ENCODE data around the gene SPHKAP.

Gene SPHKAP

DNA sequence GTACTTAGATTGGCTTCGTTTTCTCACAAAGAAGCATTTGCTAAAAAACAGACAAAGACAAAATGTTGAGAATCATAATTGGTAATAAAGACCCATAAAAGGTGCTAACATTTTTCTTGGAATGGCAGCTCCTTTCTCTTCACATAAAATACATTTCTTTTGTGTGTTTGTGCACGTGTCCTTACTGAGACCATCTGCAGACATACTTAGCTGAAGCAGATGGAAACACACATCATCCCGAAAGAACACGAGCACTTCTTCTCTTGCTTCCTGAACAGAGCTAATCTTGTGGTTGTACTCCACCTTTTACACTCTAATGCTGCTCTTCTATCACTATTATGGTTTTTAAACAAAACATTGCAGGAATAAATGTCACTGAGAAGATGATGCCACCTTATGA is 142.5 kb downstream of the SPHKAP start:
- Histone ChIP-seq H3K27ac (ENCODE audit: low read depth, low read length) (no peak overlapping the region), H3K4me3 (ENCODE audit: low read length) (no peak overlapping the region), H3K27me3 (ENCODE audit: insufficient read depth, low read length) (no peaks in the 10 kb centered on the region), H3K9ac (ENCODE audit: low read depth, low read length) (no peak overlapping the region), H3K4me1 (ENCODE audit: insufficient read depth, low read length) (no peaks in the 10 kb centered on the region), H3K9me3 (ENCODE audit: insufficient read depth, low read depth, low read length) (no peaks in the 10 kb centered on the region), H3K36me3 (ENCODE audit: insufficient read depth, low read length) (no peaks in the 10 kb centered on the region)
- WGBS: 66% methylated on average over 4 of the region's 4 CpGs

DNA sequence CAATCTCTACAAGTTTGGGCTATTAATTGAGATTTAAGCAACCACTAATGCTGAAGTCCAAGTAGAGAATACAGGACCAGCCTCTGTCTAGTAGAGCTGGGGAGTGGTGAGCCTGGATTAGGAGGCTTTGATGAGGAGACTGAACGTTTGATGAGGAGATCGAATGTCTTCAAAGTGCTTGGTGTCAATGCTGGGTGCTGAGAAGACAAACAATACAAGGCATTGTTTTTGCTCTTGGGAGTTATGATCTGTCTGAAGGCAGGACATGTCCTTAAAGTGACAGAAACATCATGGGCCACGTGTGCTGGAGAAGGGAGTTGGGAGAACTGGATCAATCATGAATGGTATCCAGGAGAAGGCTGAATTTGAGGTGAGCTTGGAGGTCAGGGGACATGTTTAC is 143.6 kb downstream of the SPHKAP start:
- Histone ChIP-seq H3K4me3 (ENCODE audit: low read length) (no peak overlapping the region), H3K9me3 (ENCODE audit: insufficient read depth, low read depth, low read length) (no peaks in the 10 kb centered on the region), H3K4me1 (ENCODE audit: insufficient read depth, low read length) (no peaks in the 10 kb centered on the region), H3K9ac (ENCODE audit: low read depth, low read length) (no peak overlapping the region), H3K27ac (ENCODE audit: low read depth, low read length) (no peak overlapping the region), H3K36me3 (ENCODE audit: insufficient read depth, low read length) (no peaks in the 10 kb centered on the region), H3K27me3 (ENCODE audit: insufficient read depth, low read length) (no peaks in the 10 kb centered on the region)
- 72% methylated on average over 3 of the region's 3 CpGs for WGBS

DNA sequence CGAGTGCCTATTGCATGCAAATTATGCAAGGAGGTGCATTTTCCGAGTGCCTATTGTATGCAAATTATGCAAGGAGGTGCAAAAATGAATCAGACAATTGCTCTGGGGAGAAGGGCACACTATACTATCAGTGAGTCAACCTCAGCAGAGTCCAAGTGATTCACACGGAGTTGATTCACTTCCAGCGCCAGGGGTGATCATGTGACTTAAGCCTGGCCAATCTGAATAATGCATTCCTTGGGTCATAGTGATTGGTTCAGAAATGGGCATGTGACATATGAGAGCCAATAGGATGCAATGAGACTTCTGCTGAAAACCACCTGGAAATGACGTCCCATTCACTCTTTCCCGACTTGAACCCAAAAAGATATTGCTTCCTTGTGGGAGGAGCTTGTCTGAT is 157.9 kb downstream of the SPHKAP start:
- Histone ChIP-seq H3K27me3 (ENCODE audit: insufficient read depth, low read length) (no peaks in the 10 kb centered on the region), H3K36me3 (ENCODE audit: insufficient read depth, low read length) (no peaks in the 10 kb centered on the region), H3K27ac (ENCODE audit: low read depth, low read length) (no peak overlapping the region), H3K4me3 (ENCODE audit: low read length) (no peak overlapping the region), H3K9me3 (ENCODE audit: insufficient read depth, low read depth, low read length) (0 out of 2 replicates have a peak, but pooled peaks cover 3% of the 10 kb centered on the region), H3K4me1 (ENCODE audit: insufficient read depth, low read length) (no peaks in the 10 kb centered on the region), H3K9ac (ENCODE audit: low read depth, low read length) (no peak overlapping the region)
- 93% methylated on average over 6 of the region's 6 CpGs for WGBS

DNA sequence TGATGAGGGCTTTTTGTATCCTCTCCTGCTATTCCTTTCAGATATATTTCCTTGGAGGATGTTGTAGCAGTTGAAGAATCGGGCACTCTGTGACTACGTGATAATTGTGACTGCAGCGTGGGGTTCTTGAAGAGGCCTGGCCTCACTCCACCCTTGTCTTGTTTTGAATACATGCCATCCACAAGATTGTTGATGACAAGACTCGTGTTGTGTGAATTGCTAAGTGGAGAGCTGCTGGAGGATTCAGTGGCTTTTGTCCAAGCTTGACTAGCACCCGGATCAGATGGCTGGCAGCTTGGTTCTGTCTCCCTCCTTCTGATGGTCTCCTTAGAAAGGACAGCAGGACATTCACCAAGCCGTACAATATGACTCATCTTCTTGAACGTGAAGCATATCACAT is 163.2 kb downstream of the SPHKAP start:
- Histone ChIP-seq H3K27ac (ENCODE audit: low read depth, low read length) (no peak overlapping the region), H3K4me1 (ENCODE audit: insufficient read depth, low read length) (peaks cover 8% of the 10 kb centered on the region; the same call in 1 of the 2 replicates), H3K27me3 (ENCODE audit: insufficient read depth, low read length) (no peaks in the 10 kb centered on the region), H3K9me3 (ENCODE audit: insufficient read depth, low read depth, low read length) (no peaks in the 10 kb centered on the region), H3K9ac (ENCODE audit: low read depth, low read length) (no peak overlapping the region), H3K4me3 (ENCODE audit: low read length) (no peak overlapping the region), H3K36me3 (ENCODE audit: insufficient read depth, low read length) (no peaks in the 10 kb centered on the region)
- 96% methylated on average over 7 of the region's 7 CpGs for WGBS

DNA sequence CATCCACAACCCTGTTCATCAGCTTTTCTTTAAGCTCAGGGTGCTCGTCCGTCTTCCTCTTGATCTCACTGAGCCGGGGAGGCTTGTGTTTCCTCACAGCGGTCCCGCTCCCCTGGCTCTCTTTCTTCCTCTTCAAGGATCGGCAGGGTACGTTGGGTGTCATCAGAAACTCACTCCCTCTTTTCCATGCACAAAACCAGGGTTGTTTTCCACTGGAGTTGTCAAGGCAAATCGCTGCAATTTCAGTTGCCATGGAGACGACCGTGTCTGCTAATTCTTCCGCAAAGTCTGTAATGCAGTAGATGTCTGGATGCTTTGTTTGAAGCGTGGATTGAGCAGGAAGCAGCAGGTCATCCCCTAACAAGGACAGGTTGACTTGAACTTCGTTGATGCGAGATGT is 163.7 kb downstream of the SPHKAP start:
- 93% methylated on average over 14 of the region's 14 CpGs for WGBS
- H3K4me3 ChIP-seq (ENCODE audit: low read length): no peak overlapping the region
- no peaks in the 10 kb centered on the region for H3K36me3 ChIP-seq (ENCODE audit: insufficient read depth, low read length)
- no peaks in the 10 kb centered on the region for H3K27me3 ChIP-seq (ENCODE audit: insufficient read depth, low read length)
- H3K4me1 ChIP-seq (ENCODE audit: insufficient read depth, low read length): peaks cover 8% of the 10 kb centered on the region; the same call in 1 of the 2 replicates
- no peak overlapping the region for H3K27ac ChIP-seq (ENCODE audit: low read depth, low read length)
- H3K9ac ChIP-seq (ENCODE audit: low read depth, low read length): no peak overlapping the region
- no peaks in the 10 kb centered on the region for H3K9me3 ChIP-seq (ENCODE audit: insufficient read depth, low read depth, low read length)

DNA sequence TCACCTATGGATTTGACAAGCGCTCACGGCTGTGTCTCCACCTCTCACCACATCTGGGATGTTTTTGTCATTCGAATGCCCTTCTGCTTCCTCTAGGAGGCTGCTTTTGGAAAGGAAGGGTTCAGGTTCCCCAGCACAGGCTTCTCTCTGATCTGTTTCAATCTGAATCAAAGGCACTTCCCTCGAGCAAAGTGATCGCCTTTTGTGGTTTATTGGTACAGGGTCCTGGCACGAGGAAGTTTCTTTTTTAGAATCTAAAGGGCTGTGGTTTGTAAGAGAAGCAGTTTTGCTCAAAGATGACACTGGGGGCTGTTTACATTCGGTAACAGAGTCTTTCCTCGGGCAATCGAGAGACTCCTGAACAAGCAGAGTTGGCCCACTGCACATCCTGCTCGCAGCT is 165.1 kb downstream of the SPHKAP start:
- no peak overlapping the region for H3K4me3 ChIP-seq (ENCODE audit: low read length)
- peaks cover 8% of the 10 kb centered on the region; the same call in 1 of the 2 replicates for H3K4me1 ChIP-seq (ENCODE audit: insufficient read depth, low read length)
- no peaks in the 10 kb centered on the region for H3K9me3 ChIP-seq (ENCODE audit: insufficient read depth, low read depth, low read length)
- H3K36me3 ChIP-seq (ENCODE audit: insufficient read depth, low read length): no peaks in the 10 kb centered on the region
- no peak overlapping the region for H3K9ac ChIP-seq (ENCODE audit: low read depth, low read length)
- H3K27ac ChIP-seq (ENCODE audit: low read depth, low read length): no peak overlapping the region
- H3K27me3 ChIP-seq (ENCODE audit: insufficient read depth, low read length): no peaks in the 10 kb centered on the region
- WGBS: 66% methylated on average over 10 of the region's 10 CpGs

DNA sequence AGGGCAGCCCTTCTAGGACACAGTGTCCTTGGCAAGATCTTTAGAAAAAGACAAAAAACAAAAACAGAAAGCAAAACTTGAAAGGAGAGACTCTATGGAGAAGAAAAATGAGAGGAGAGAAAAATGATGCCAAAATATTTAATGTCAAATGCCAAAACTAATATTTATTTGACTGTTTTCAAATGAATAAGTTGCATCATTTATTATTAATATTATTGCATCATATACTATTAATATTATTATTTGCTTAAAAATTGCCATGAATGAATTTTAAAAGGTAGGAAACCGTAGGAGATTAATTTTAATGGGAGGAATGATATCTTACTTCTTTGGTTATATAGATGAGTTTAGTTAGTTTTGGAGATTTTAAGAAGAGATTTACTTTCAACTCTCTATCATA is 165.7 kb downstream of the SPHKAP start:
- Histone ChIP-seq H3K4me1 (ENCODE audit: insufficient read depth, low read length) (peaks cover 8% of the 10 kb centered on the region; the same call in 1 of the 2 replicates), H3K9ac (ENCODE audit: low read depth, low read length) (no peak overlapping the region), H3K27me3 (ENCODE audit: insufficient read depth, low read length) (no peaks in the 10 kb centered on the region), H3K27ac (ENCODE audit: low read depth, low read length) (no peak overlapping the region), H3K9me3 (ENCODE audit: insufficient read depth, low read depth, low read length) (no peaks in the 10 kb centered on the region), H3K36me3 (ENCODE audit: insufficient read depth, low read length) (no peaks in the 10 kb centered on the region), H3K4me3 (ENCODE audit: low read length) (no peak overlapping the region)
- 100% methylated on average over 1 of the region's 1 CpG for WGBS

DNA sequence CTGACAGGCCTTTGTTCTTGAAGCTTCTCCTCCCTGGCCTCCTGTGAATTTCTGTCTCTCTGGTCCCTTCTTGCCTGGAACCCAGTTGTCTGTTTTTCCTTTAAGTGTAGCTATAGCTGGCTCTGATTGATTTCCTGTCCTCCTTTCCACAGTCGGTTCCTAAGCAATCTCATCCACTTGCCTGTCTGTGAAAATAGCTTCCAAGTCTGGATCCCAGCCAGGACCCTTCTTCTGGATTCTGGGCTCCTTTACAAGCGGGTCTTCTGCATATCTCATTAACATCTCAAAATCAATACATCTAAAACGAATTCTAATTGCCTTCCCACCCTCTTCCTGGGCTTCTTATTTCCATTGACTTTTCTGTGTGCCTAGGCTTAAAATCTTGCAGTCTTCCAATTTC is 185.1 kb downstream of the SPHKAP start:
- no peaks in the 10 kb centered on the region for H3K27me3 ChIP-seq (ENCODE audit: insufficient read depth, low read length)
- no peak overlapping the region for H3K9ac ChIP-seq (ENCODE audit: low read depth, low read length)
- H3K36me3 ChIP-seq (ENCODE audit: insufficient read depth, low read length): no peaks in the 10 kb centered on the region
- H3K27ac ChIP-seq (ENCODE audit: low read depth, low read length): no peak overlapping the region
- no peaks in the 10 kb centered on the region for H3K9me3 ChIP-seq (ENCODE audit: insufficient read depth, low read depth, low read length)
- WGBS: 68% methylated on average over 3 of the region's 3 CpGs
- no peak overlapping the region for H3K4me3 ChIP-seq (ENCODE audit: low read length)
- H3K4me1 ChIP-seq (ENCODE audit: insufficient read depth, low read length): no peaks in the 10 kb centered on the region

DNA sequence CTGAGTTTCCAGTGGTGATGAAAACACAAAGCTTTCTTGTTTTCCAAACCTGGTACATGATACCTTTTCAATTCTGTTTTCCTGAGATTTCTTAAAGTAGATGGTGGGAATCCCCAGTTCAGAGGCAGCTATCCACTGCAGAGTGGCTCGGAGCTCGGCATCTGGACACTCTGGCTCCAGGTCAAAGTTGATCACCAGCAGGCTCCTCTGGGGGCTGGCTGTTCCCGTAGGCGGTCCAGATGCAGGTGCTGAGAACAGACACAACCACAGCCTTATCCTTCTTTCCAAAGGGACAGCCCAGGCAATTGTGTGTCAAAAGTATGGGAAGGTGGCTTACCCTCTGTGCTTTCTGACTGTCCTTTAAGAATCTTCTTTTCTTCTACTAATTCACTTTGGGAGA is 190.6 kb downstream of the SPHKAP start:
- no peaks in the 10 kb centered on the region for H3K4me1 ChIP-seq (ENCODE audit: insufficient read depth, low read length)
- no peaks in the 10 kb centered on the region for H3K27me3 ChIP-seq (ENCODE audit: insufficient read depth, low read length)
- no peaks in the 10 kb centered on the region for H3K36me3 ChIP-seq (ENCODE audit: insufficient read depth, low read length)
- H3K4me3 ChIP-seq (ENCODE audit: low read length): no peak overlapping the region
- H3K9ac ChIP-seq (ENCODE audit: low read depth, low read length): no peak overlapping the region
- H3K27ac ChIP-seq (ENCODE audit: low read depth, low read length): no peak overlapping the region
- H3K9me3 ChIP-seq (ENCODE audit: insufficient read depth, low read depth, low read length): no peaks in the 10 kb centered on the region
- 98% methylated on average over 4 of the region's 4 CpGs for WGBS

DNA sequence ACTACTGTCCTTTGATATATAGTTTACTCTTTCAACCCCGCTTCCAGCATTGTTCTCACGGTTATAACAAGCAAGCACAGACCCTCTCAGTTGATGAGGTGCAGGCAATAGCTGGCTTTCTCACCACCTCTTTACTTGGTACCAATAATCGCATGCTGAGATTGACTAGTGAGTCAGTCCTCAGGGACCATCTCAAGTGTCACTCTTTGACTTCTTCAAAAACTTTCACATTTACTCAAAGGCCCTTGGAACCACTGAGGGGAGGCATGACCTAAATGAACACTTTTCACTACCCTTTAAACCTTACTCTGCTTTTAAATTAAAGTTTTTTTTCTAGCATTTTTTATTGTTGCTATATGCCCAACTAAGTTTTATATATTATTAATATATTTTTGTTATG is 208.2 kb downstream of the SPHKAP start:
- Histone ChIP-seq H3K4me1 (ENCODE audit: insufficient read depth, low read length) (0 out of 2 replicates have a peak, but pooled peaks cover 3% of the 10 kb centered on the region), H3K27me3 (ENCODE audit: insufficient read depth, low read length) (no peaks in the 10 kb centered on the region), H3K27ac (ENCODE audit: low read depth, low read length) (no peak overlapping the region), H3K36me3 (ENCODE audit: insufficient read depth, low read length) (no peaks in the 10 kb centered on the region), H3K9me3 (ENCODE audit: insufficient read depth, low read depth, low read length) (no peaks in the 10 kb centered on the region), H3K9ac (ENCODE audit: low read depth, low read length) (no peak overlapping the region), H3K4me3 (ENCODE audit: low read length) (no peak overlapping the region)
- WGBS: 93% methylated on average over 3 of the region's 3 CpGs

DNA sequence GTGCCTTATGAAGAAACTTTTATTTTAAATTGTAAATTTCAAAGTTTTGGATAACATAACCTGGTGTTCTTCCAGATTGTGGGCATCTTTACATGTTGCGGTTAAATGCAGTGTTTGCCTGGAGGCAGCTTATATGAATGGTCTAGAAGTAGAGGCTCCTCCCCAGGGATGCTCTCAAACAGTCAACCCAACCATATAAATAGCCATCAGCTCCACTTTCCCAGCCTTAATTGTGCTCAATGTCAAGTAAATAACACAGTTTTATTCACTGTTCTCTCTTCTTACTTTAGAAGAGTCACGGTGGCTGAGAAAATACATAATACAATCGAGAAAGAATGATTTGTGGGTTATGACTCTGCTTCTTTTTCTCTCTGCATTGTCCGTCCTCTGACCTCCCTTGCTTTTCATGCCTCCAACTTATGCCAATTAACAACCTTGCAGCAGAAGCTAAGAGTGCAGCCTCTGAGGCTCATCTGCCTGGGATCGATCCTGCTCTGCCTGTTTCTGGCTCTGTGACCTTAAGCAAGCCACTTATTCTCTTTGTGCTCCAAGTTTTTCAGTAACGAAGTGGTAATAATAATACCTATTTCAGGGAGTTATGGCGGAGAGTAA is 209.8 kb downstream of the SPHKAP start:
- Histone ChIP-seq H3K4me3 (ENCODE audit: low read length) (no peak overlapping the region), H3K9ac (ENCODE audit: low read depth, low read length) (no peak overlapping the region), H3K27me3 (ENCODE audit: insufficient read depth, low read length) (no peaks in the 10 kb centered on the region), H3K4me1 (ENCODE audit: insufficient read depth, low read length) (no peaks in the 10 kb centered on the region), H3K27ac (ENCODE audit: low read depth, low read length) (no peak overlapping the region), H3K9me3 (ENCODE audit: insufficient read depth, low read depth, low read length) (no peaks in the 10 kb centered on the region), H3K36me3 (ENCODE audit: insufficient read depth, low read length) (no peaks in the 10 kb centered on the region)
- 97% methylated on average over 7 of the region's 7 CpGs for WGBS

DNA sequence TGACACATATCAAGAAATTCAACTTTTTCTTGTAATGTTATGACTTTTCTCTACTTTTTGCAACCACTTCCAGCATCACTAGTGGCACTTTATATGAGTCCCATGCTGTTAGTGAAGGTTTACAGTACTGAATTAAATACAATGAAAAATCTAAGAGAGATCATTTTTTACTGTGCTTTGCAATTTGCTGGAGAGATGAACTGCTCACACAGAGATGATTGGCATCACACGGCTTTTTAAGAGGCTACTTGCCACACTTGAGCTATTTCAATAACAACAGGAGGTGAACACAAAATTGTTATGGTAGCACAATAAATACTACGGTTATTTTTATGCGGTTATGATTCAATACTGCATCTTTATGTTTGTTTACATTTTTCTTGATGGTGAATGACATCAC is 221.2 kb downstream of the SPHKAP start:
- H3K9ac ChIP-seq (ENCODE audit: low read depth, low read length): no peak overlapping the region
- no peaks in the 10 kb centered on the region for H3K36me3 ChIP-seq (ENCODE audit: insufficient read depth, low read length)
- H3K27ac ChIP-seq (ENCODE audit: low read depth, low read length): no peak overlapping the region
- 100% methylated on average over 3 of the region's 3 CpGs for WGBS
- H3K4me3 ChIP-seq (ENCODE audit: low read length): no peak overlapping the region
- H3K27me3 ChIP-seq (ENCODE audit: insufficient read depth, low read length): no peaks in the 10 kb centered on the region
- H3K4me1 ChIP-seq (ENCODE audit: insufficient read depth, low read length): no peaks in the 10 kb centered on the region
- H3K9me3 ChIP-seq (ENCODE audit: insufficient read depth, low read depth, low read length): no peaks in the 10 kb centered on the region; the same call in 1 of the 2 replicates

All from HUES64 (cell line).